GM21360 (cell line): Measurements from ENCODE around the gene NRXN3.

ENCODE experiments used
- ATAC-seq: cut with Tn5 transposase; IDR thresholded peaks from one replicate; pipeline ENCODE4 v1.9.1; 2021; ENCODE audit warnings: mild to moderate bottlenecking, moderate library complexity; ENCODE audit not compliant: unreplicated experiment

Gene NRXN3

DNA sequence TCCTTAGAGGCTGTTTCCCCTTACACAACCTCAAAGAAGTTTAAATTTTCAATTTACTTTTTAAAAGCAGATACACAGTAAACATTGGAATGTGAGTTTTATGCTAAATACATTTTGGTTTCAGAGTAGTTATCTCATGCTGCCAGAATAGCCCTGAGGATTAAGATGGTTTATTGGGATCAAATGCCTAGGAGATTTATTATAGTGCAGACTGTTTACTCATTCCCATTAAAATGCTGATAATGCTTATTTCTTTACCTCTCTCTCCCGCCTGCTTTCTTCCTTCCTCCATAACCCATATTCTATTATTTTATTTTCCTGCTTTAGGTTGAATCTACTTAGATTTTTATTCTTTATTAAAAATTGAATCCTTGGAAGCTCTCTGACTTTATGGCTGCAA is 1701.0 kb downstream of the NRXN3 start:
- no peak for ATAC-seq

DNA sequence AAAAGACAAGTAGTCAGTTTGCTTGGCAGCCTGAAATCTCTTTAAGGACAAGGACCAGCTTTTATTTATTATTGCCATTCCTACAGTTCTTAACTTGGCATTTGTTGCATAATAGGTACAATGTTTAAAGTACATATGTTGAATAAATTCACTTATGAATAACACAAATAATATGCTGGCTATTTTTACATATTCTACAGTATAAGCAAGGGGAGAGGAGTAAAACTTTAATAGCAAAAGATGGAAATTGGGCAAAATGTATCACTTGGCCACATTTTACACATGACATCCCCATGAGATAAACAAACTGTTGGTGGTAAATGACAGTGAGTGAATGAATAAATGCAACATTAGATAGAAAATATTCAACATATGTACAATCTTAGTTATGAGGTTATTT is 1708.1 kb downstream of the NRXN3 start:
- no peak for ATAC-seq

DNA sequence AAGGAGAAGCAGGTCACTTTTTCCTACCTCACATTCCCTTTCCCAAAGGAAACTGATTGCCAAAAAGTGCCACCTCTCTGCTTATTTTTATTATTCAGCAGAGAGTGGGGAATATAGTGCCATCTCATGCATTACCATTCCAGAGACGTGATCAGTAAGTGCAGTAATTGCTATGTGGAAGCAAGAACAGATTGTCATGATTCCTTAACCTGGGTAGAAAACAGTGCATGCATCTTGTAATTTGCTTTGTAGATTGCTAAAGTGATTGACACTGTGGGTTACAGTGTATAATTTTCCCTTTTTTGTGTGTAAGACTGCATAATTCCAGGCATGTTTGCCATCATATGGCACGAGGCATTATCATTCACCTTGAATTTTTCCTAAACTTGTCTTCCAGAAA is 1708.6 kb downstream of the NRXN3 start:
- ATAC-seq = no peak

DNA sequence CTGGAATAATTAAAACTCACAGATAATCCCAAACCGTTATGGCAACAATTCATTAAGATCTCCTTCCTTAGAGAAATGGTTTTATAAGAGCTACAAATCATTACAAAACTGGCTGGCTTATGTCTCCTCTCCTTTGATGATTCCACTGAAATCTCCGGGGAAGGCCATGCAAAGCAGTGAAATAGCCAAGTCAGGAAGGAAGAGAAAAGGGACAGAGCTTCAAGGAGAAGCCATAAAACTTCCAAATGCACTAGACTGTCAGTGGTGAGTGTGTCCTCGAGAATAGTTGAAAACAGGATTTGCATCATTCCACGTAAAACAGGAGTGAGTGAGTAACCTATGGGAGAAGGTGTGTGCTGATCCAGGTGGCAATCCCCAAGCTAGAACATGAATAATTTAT is 1711.1 kb downstream of the NRXN3 start:
- no peak for ATAC-seq

DNA sequence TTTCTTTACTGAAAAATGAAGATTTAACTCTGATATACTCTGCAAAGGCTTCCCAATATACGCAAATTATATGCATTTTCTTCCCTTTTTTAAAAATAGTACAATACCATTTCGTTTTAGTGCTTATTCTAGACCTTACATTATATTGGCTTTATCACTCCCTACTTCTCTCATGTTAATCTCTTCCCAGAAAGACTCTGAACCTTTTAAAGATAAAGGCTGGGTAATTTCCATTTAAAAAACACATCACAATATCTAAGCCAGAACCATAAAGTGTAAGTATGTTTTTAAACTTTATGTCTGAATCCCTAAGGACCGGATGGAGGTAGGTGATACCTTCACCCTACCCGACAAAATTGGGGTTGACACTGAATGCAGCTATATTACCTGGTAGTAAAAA is 1720.4 kb downstream of the NRXN3 start:
- ATAC-seq = no peak

DNA sequence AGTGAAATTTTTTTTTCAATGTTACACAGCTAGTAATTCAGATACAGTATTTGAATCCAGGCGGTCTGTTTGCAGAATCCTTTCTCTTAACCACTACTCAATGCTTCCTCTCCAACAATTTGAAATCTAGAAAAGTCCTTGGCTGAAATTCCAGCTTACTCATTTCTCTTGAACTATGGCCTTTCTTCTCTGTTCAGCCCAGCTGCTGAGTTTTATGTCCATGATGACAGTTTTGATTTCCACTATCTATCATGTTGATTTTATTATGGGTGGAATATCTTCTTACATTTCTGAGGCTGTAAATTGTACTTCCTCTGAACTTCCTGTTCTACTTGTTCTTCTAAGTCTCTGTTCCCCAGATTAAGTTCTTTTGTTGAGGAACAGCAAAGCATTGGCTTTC is 1725.8 kb downstream of the NRXN3 start:
- no peak for ATAC-seq

DNA sequence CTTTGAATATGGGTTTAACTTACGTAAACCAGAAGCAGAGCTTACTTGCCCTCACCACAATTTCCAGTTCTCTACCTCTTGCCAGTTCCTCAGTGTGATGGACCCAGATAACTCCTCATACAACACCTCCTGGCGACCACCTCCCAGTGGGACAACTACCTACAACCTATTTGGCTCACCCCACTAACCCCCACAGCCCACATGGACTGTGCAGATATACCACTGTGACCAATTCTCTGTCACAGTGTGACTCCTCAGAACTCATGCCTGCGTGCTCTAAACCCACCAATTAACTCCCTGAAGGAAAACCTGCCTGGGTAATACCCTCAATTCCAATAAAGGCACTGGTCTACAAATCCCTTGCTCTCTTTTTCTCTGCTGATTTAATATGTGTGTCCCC is 1729.4 kb downstream of the NRXN3 start:
- ATAC-seq = no peak

DNA sequence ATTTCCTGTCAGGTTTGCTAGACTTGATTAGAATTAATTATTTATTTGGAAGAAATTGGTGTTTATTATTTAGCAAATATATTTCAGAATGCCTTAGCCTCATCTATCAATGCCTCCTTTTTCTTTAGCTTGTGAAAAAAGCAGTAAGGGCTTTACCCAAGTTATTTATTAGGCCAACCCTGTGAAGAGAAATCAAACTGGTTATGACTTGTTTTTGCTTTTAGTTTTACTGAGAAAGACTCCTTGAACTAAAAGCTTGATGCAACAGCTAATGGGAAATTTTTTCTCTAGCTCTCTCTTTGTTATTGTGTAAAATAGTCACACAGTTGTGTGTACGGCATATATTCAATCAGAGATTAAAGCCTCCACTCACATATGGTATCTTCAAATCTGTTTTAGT is 1734.3 kb downstream of the NRXN3 start:
- no peak for ATAC-seq

DNA sequence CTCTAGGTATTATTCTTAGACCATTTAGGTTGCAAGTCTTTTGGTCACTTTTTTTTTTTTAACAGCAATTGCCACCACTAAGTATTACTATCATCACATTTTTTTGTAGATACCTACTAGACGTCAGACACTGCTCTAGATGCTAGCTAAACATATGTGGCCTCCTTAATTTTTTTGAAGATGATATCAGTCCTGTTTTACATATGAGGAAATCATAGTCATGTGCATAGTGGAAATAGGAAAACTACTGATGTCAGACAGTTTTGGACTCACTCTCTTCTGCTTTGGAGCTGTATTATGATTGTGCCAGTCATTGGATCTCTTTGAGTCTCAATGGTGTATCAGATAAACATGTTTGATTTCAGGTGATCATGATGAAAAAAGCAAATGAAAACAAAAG is 1736.8 kb downstream of the NRXN3 start:
- no peak for ATAC-seq

DNA sequence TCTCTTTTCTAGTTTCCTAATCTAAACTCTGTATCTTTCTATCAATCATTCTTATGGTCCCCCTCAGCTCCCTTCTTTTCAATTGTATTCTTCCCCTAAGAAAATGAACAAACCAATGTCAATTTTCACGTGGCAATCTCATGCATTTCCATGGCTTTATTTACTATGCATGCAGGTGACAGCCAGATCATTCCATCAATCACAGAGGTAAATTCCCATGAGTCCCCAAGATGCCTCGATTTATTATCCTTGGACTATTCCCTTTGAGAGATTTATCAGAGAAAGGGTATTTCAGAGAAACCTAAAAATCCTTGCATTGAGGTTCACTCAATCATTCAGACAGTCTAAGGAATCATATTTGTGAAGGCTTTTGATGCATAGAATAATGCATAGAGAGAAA is 1739.9 kb downstream of the NRXN3 start:
- ATAC-seq = no peak

DNA sequence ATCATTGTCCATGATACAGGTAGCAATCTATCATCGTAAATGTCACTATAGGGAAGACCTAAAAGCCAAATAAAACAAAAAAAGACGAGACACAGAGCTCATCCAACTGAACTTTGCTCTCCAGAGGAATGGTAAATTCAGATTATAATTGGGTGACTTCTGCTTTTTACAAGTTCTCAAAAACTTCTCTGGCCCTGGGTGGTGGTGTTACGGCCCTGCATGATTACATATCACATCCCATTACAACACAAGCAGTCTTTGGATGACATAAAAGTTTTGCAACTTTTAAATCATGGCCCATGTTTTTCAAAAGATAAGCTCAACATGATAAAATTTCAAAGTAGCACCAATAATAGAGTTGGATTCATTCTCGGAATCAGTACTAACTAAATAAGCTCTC is 1741.6 kb downstream of the NRXN3 start:
- no peak for ATAC-seq

DNA sequence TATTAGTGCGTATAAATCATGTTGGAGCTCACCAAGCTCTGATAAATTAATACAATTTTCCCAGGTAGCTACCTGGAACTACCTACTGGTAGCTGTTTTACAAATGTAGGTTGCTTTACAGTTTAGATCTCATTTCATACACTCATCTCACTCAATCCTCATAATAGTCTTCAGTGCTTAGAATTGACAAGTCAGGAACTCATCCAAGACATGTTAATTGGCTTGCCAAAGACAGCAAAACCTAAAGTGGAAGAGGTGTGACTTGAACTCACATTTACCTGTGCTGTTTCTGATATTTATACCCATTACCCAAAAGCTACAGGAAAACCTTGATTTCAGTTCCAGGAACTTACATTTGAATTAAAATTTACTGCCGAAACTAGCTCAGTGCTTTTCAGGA is 1744.4 kb downstream of the NRXN3 start:
- no peak for ATAC-seq

DNA sequence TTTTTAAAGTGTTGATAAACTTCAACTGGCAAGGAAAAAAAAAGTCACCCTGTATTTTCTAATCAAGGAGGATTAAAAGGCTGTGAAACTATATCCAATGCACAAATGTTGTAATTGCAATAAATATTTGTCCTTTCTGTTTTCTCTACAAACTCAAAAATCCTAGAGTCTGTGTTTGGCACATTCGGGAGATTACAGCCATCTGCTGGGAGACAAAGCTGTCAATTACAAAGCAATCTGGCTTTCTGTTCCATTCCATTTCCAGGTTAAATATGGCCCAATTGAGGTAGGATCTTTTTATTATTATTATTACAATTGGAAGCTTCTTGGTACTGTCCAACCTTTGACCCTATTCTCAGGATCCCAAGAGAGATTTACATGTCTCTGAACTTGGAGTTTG is 1745.2 kb downstream of the NRXN3 start:
- no peak for ATAC-seq

DNA sequence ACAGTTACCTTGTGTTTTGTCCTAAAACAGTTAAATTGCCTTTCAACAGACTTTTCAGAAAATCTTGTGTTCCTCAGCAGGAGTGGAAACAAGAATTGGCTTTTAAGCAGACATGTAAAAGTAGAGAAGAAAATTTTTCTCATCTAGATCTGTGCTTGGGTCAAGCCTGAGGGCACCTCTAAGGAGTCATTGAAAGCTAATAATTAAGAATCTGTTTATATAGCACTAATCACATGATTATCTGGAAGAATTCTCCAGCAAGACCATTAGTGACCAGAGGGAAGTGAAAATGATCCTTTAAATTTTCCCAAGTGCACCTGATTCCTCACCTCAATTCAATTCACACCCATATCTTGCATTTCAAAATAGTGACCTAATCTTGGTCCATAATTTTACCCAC is 1746.1 kb downstream of the NRXN3 start:
- no peak for ATAC-seq

DNA sequence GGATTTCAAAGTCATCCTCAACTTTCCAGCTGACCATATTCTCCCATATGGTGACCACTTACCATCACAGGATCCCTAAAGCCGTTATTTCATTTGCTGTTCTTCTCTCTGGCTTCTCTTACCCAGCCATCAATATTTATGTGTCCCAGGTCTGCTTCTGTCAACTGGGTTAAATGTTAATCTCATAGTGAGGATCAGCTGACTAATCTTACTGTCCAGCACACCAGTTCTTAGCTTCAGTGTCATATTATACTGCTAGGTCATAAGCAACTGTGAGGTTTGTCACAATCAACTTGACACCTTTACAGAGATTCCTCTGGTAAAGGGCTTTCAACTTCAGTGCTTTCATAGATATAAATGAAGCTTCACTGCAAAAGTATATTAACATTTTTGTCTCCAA is 1746.7 kb downstream of the NRXN3 start:
- ATAC-seq = no peak
